HEK293 (cell line): ENCODE data around the gene TMEM198.

Experiments used
- CTCF ChIA-PET: fragments of 350-600 bp; formaldehyde crosslinking; extraction: SDS; loops from one replicate; lab custom pipeline; 2021; ENCODE audit warnings: antibody characterized with exemption; lab: Yijun Ruan, JAX
- POLR2A ChIA-PET: fragments of 300-600 bp; formaldehyde crosslinking; extraction: SDS; loops from one replicate; lab custom pipeline; 2020; ENCODE audit warnings: antibody characterized with exemption, inconsistent platforms; lab: Yijun Ruan, JAX
- H3K27ac ChIP-seq: fragments of 200-500 bp; sonication (Bioruptor generic); 2 replicates; pipeline ENCODE4 v1.5.1; 2014; ENCODE audit warnings: low read depth, low read length, control low read depth, inconsistent platforms; ENCODE audit errors: extremely low read depth
- H3K36me3 ChIP-seq, 2 experiments: fragments of 200-500 bp in 1 of 2; sonication (Bioruptor generic) in 1 of 2; 1 replicate in 1 of 2; 2 replicates in 1 of 2; pipeline ENCODE4 v1.5.1; 2014 to 2017; ENCODE audit warnings: inconsistent platforms in 2 of 2, low read length in 2 of 2; ENCODE audit not compliant: control insufficient read depth in 2 of 2, insufficient read depth in 1 of 2
- H3K4me1 ChIP-seq: fragments of 200-500 bp; sonication (Bioruptor generic); 2 replicates; pipeline ENCODE4 v1.5.1; 2014; ENCODE audit warnings: mild to moderate bottlenecking, low read length, inconsistent platforms; ENCODE audit not compliant: control insufficient read depth, insufficient read depth
- H3K4me3 ChIP-seq: 2 replicates; pipeline ENCODE4 v1.5.1; 2011; ENCODE audit warnings: low read depth, mild to moderate bottlenecking, control low read depth, low read length, moderate library complexity
- H3K9me3 ChIP-seq: fragments of 200-500 bp; sonication (Bioruptor generic); 2 replicates; pipeline ENCODE4 v1.5.1; 2014; ENCODE audit warnings: low read depth, low read length, inconsistent platforms; ENCODE audit not compliant: control insufficient read depth, insufficient read depth
- BCL11A ChIP-seq: fragments of 450-650 bp; formaldehyde crosslinking; IDR thresholded peaks from 2 replicates; pipeline ENCODE4 v1.5.1; 2016; ENCODE audit warnings: low read depth, missing biosample characterization, missing genetic modification characterization
- TRIM28 ChIP-seq: IDR thresholded peaks from 2 replicates; pipeline ENCODE4 v1.6.1; 2011; ENCODE audit warnings: low read length, control low read depth, borderline replicate concordance
- ZNF146 ChIP-seq: fragments of 450-650 bp; formaldehyde crosslinking; IDR thresholded peaks from 2 replicates; pipeline ENCODE4 v1.5.1; 2016; ENCODE audit warnings: missing biosample characterization, missing genetic modification characterization
- ZNF23 ChIP-seq: fragments of 450-650 bp; formaldehyde crosslinking; IDR thresholded peaks from 2 replicates; pipeline ENCODE4 v1.5.1; 2016; ENCODE audit warnings: missing biosample characterization, missing genetic modification characterization, borderline replicate concordance
- ZNF354C ChIP-seq: fragments of 450-650 bp; formaldehyde crosslinking; IDR thresholded peaks from 2 replicates; pipeline ENCODE4 v1.5.1; 2016; ENCODE audit warnings: missing biosample characterization, missing genetic modification characterization, low read depth, borderline replicate concordance
- ZNF394 ChIP-seq: fragments of 450-650 bp; formaldehyde crosslinking; IDR thresholded peaks from 2 replicates; pipeline ENCODE4 v1.5.1; 2016; ENCODE audit warnings: missing biosample characterization, missing genetic modification characterization, mild to moderate bottlenecking, moderate library complexity, borderline replicate concordance
- ZNF610 ChIP-seq: fragments of 450-650 bp; formaldehyde crosslinking; IDR thresholded peaks from 2 replicates; pipeline ENCODE4 v1.5.1; 2016; ENCODE audit warnings: missing biosample characterization, missing genetic modification characterization, borderline replicate concordance
- ZNF624 ChIP-seq: fragments of 450-650 bp; formaldehyde crosslinking; IDR thresholded peaks from 2 replicates; pipeline ENCODE4 v1.5.1; 2017; ENCODE audit warnings: missing biosample characterization, missing genetic modification characterization
- ZNF654 ChIP-seq: fragments of 450-650 bp; formaldehyde crosslinking; IDR thresholded peaks from 2 replicates; pipeline ENCODE4 v1.5.1; 2016; ENCODE audit warnings: low read depth, missing biosample characterization, missing genetic modification characterization
- ZNF776 ChIP-seq: fragments of 450-650 bp; formaldehyde crosslinking; IDR thresholded peaks from 2 replicates; pipeline ENCODE4 v1.5.0; 2017; ENCODE audit warnings: missing biosample characterization, missing genetic modification characterization, borderline replicate concordance
- ZSCAN16 ChIP-seq: fragments of 450-650 bp; formaldehyde crosslinking; IDR thresholded peaks from 2 replicates; pipeline ENCODE4 v1.5.1; 2016; ENCODE audit warnings: missing biosample characterization, missing genetic modification characterization
- ZSCAN30 ChIP-seq: fragments of 450-650 bp; IDR thresholded peaks from 2 replicates; pipeline ENCODE4 v1.5.1; 2018; ENCODE audit warnings: missing biosample characterization, mild to moderate bottlenecking, missing genetic modification characterization, moderate library complexity
- TF ChIP-seq, protein P1 (sequence below): fragments of 450-650 bp; formaldehyde crosslinking; IDR thresholded peaks from 2 replicates; pipeline ENCODE4 v1.5.1; 2016; ENCODE audit warnings: missing biosample characterization, missing genetic modification characterization
- TF ChIP-seq, protein P2 (sequence below): fragments of 450-650 bp; formaldehyde crosslinking; IDR thresholded peaks from 2 replicates; pipeline ENCODE4 v1.5.1; 2016; ENCODE audit warnings: missing biosample characterization, missing genetic modification characterization
- TF ChIP-seq, protein P3 (sequence below): fragments of 450-650 bp; formaldehyde crosslinking; IDR thresholded peaks from 2 replicates; pipeline ENCODE4 v1.5.1; 2016; ENCODE audit warnings: missing biosample characterization, missing genetic modification characterization
- TF ChIP-seq, protein P4 (sequence below): fragments of 450-650 bp; formaldehyde crosslinking; IDR thresholded peaks from 2 replicates; pipeline ENCODE4 v1.5.1; 2017; ENCODE audit warnings: missing biosample characterization, mild to moderate bottlenecking, missing genetic modification characterization, moderate library complexity
- TF ChIP-seq, protein P5 (sequence below): fragments of 450-650 bp; formaldehyde crosslinking; IDR thresholded peaks from 2 replicates; pipeline ENCODE4 v1.5.1; 2016; ENCODE audit warnings: missing biosample characterization, missing genetic modification characterization

TMEM198 gene

DNA sequence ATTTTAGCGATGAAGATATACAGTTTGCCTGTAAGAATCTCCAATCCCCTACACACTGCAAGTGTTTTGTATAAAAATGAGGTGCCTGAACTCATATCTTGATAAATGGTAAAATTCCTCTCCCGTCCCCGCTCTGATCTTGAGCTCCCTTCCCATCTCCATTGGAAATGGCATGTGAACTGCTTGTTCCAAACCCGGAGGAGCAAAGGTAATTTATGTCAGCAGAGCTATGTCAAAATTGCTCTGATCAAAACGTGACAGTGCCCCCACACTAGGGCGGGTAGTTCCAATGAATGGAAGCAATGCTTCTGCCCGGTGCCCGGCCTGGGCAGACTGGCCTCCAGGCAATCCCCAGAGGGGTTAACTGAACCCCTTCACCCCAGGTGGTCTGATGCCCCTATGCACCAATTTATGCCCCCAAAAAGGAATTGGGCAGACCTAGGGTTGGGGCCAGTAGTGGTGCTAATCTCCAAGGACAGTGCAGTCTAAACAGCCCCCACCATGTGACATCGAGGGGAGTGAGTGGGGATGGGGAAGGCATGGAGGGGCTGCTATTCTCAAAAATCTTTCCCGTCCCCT lies 48.8 kb upstream of the TMEM198 start:
- Histone ChIP-seq H3K4me1 (peaks cover 4% of the 10 kb centered on the region; the same call in 1 of the 2 replicates), H3K27ac (no peak overlapping the region), H3K9me3 (no peaks in the 10 kb centered on the region), H3K4me3 (no peak overlapping the region), H3K36me3 (no peaks in the 10 kb centered on the region)
- TF ChIP-seq ZNF776 (tag by site-specific recombination) (no peak), ZNF146 (tag by site-specific recombination) (no peak), ZNF394 (tag by site-specific recombination) (no peak), BCL11A (tag by site-specific recombination) (no peak), TRIM28 (no peak)
- TF ChIP-seq, protein P1, sequence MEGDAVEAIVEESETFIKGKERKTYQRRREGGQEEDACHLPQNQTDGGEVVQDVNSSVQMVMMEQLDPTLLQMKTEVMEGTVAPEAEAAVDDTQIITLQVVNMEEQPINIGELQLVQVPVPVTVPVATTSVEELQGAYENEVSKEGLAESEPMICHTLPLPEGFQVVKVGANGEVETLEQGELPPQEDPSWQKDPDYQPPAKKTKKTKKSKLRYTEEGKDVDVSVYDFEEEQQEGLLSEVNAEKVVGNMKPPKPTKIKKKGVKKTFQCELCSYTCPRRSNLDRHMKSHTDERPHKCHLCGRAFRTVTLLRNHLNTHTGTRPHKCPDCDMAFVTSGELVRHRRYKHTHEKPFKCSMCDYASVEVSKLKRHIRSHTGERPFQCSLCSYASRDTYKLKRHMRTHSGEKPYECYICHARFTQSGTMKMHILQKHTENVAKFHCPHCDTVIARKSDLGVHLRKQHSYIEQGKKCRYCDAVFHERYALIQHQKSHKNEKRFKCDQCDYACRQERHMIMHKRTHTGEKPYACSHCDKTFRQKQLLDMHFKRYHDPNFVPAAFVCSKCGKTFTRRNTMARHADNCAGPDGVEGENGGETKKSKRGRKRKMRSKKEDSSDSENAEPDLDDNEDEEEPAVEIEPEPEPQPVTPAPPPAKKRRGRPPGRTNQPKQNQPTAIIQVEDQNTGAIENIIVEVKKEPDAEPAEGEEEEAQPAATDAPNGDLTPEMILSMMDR = peak; percentile 71; the same call in 1 of the 2 replicates
- TF ChIP-seq, protein P2, sequence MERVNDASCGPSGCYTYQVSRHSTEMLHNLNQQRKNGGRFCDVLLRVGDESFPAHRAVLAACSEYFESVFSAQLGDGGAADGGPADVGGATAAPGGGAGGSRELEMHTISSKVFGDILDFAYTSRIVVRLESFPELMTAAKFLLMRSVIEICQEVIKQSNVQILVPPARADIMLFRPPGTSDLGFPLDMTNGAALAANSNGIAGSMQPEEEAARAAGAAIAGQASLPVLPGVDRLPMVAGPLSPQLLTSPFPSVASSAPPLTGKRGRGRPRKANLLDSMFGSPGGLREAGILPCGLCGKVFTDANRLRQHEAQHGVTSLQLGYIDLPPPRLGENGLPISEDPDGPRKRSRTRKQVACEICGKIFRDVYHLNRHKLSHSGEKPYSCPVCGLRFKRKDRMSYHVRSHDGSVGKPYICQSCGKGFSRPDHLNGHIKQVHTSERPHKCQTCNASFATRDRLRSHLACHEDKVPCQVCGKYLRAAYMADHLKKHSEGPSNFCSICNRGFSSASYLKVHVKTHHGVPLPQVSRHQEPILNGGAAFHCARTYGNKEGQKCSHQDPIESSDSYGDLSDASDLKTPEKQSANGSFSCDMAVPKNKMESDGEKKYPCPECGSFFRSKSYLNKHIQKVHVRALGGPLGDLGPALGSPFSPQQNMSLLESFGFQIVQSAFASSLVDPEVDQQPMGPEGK (tag by site-specific recombination) = peak; percentile 39; the same call in 1 of the 2 replicates
- POLR2A ChIA-PET = interaction anchor here (0.6 to 1.5 kb wide), 3 partner anchors 9 to 47 kb away, joined by 3 to 7 read pairs (median 6); no protein-coding TSS in a partner anchor
- CTCF ChIA-PET = interaction anchor here (0.6 to 11.4 kb wide), 35 partner anchors 9 to 493 kb away, joined by 3 to 252 read pairs (median 4); partner anchors contain the start of genes ASIC4 and DNPEP

DNA sequence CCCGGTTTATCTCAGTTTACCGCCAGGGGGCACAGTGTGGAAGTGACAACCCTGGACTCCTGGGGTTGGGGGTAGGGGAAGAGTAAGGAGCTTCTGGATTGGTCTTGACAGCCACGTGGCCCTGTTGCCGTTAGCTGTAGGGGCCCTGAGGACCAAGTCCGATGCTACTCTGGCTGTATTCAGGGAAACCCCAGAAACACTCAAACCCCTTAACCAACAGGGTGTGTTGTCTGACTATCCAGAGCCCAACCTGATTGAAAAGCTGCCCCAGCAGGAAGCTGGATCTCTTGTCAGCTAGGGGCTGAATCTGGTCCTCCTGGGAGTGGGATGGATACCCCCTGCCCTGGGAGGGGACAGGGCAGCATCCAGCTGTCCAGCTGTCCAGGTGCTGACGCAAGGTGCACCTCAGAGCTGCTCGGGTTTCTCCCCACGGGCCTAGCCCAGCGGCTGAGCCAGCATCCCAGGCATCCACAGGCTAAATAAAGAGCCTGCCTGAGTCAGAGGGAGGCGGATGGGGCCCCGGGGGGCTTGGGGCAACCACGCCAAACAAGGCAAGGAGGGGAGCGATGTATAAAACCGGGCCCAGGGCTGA lies 48.2 kb upstream of the TMEM198 start:
- Histone ChIP-seq H3K4me3 (no peak overlapping the region), H3K27ac (no peak overlapping the region), H3K9me3 (no peaks in the 10 kb centered on the region), H3K36me3 (no peaks in the 10 kb centered on the region), H3K4me1 (peaks cover 8% of the 10 kb centered on the region; the same call in 1 of the 2 replicates)
- ChIA-PET CTCF (interaction anchor here (0.6 to 11.4 kb wide), 31 partner anchors 9 to 1314 kb away, joined by 3 to 252 read pairs (median 4); partner anchors contain the start of genes ASIC4 and DNPEP), POLR2A (interaction anchor here (0.6 to 1.5 kb wide), 3 partner anchors 10 to 46 kb away, joined by 3 to 7 read pairs (median 6); no protein-coding TSS in a partner anchor)
- TF ChIP-seq ZNF654 (tag by site-specific recombination) (0 out of 2 replicates have a peak, but pooled peaks have one; percentile 12), ZNF23 (tag by site-specific recombination) (no peak), ZSCAN30 (tag by site-specific recombination) (no peak), ZNF610 (tag by site-specific recombination) (no peak), ZSCAN16 (tag by site-specific recombination) (no peak), ZNF624 (tag by site-specific recombination) (no peak), ZNF354C (tag by site-specific recombination) (no peak)
- TF ChIP-seq, protein P3, sequence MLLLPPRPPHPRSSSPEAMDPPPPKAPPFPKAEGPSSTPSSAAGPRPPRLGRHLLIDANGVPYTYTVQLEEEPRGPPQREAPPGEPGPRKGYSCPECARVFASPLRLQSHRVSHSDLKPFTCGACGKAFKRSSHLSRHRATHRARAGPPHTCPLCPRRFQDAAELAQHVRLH (tag by site-specific recombination) = peak; percentile 71
- TF ChIP-seq, protein P4, sequence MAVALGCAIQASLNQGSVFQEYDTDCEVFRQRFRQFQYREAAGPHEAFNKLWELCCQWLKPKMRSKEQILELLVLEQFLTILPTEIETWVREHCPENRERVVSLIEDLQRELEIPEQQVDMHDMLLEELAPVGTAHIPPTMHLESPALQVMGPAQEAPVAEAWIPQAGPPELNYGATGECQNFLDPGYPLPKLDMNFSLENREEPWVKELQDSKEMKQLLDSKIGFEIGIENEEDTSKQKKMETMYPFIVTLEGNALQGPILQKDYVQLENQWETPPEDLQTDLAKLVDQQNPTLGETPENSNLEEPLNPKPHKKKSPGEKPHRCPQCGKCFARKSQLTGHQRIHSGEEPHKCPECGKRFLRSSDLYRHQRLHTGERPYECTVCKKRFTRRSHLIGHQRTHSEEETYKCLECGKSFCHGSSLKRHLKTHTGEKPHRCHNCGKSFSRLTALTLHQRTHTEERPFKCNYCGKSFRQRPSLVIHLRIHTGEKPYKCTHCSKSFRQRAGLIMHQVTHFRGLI (tag by site-specific recombination) = peak; percentile 29; the same call in 1 of the 2 replicates
- TF ChIP-seq, protein P1 = no peak
- TF ChIP-seq, protein P5, sequence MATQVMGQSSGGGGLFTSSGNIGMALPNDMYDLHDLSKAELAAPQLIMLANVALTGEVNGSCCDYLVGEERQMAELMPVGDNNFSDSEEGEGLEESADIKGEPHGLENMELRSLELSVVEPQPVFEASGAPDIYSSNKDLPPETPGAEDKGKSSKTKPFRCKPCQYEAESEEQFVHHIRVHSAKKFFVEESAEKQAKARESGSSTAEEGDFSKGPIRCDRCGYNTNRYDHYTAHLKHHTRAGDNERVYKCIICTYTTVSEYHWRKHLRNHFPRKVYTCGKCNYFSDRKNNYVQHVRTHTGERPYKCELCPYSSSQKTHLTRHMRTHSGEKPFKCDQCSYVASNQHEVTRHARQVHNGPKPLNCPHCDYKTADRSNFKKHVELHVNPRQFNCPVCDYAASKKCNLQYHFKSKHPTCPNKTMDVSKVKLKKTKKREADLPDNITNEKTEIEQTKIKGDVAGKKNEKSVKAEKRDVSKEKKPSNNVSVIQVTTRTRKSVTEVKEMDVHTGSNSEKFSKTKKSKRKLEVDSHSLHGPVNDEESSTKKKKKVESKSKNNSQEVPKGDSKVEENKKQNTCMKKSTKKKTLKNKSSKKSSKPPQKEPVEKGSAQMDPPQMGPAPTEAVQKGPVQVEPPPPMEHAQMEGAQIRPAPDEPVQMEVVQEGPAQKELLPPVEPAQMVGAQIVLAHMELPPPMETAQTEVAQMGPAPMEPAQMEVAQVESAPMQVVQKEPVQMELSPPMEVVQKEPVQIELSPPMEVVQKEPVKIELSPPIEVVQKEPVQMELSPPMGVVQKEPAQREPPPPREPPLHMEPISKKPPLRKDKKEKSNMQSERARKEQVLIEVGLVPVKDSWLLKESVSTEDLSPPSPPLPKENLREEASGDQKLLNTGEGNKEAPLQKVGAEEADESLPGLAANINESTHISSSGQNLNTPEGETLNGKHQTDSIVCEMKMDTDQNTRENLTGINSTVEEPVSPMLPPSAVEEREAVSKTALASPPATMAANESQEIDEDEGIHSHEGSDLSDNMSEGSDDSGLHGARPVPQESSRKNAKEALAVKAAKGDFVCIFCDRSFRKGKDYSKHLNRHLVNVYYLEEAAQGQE (tag by site-specific recombination) = peak; percentile 72; the same call in 1 of the 2 replicates
